ENCODE data around the gene COL18A1. TPM values are rescaled to one million over a fixed set of nuclear protein-coding genes. Genes with fewer than 3 reads are reported as not detected.

Gene COL18A1
- total RNA-seq, 1 donor from 2014 or later: 271 TPM

DNA sequence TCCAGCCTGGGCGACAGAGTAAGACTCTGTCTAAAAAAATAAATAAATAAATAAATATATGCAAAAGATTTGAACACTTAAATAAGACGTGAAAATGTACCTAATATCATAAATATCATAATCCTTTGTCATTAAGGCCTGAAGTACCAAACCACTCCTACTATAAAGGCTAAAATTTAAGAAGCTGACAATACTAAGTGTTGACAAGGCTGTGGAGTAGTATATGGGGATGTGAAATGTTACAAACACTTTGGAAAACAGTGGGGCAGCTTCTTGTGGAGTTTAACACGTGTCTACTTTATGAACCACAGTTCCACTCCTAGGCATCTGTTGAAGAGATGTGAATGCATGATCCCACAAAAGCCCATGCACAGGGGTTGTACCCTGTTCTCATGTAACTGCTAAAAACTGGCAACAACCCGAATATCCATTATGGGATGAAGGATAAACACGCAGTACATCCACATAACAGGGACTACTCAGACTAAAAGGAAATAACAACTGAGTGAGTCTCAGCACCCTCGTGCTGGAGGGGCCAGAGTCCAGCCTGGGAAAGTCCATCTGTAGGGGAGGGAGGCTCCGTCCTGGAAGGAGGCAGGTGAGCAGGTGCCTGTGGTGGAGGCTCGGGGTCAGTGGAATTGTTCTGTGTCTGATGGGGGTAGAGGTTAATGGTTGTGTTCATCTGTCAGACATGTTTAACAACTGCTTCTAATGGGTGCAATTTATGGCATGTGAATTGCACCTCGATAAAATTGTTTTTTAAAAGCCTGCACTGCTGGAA lies 143.9 kb downstream of the COL18A1 start:
- Mint-ChIP-seq H3K4me1 (ENCODE audit: low read depth) (peaks cover 13% of the 10 kb centered on the region), H3K27me3 (peaks cover 24% of the 10 kb centered on the region), H3K9me3 (ENCODE audit: low read depth) (peaks cover 8% of the 10 kb centered on the region), H3K4me3 (ENCODE audit: low read depth) (no peak overlapping the region), H3K27ac (peak overlapping the region; percentile 80), H3K36me3 (ENCODE audit: insufficient read depth) (no peaks in the 10 kb centered on the region)
- TF ChIP-seq, protein P1, sequence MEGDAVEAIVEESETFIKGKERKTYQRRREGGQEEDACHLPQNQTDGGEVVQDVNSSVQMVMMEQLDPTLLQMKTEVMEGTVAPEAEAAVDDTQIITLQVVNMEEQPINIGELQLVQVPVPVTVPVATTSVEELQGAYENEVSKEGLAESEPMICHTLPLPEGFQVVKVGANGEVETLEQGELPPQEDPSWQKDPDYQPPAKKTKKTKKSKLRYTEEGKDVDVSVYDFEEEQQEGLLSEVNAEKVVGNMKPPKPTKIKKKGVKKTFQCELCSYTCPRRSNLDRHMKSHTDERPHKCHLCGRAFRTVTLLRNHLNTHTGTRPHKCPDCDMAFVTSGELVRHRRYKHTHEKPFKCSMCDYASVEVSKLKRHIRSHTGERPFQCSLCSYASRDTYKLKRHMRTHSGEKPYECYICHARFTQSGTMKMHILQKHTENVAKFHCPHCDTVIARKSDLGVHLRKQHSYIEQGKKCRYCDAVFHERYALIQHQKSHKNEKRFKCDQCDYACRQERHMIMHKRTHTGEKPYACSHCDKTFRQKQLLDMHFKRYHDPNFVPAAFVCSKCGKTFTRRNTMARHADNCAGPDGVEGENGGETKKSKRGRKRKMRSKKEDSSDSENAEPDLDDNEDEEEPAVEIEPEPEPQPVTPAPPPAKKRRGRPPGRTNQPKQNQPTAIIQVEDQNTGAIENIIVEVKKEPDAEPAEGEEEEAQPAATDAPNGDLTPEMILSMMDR (IDR thresholded peaks at IDR 0.05; ENCODE audit: unreplicated experiment): no peak
- DNase-seq (ENCODE audit: low spot score, unreplicated experiment): no peak

DNA sequence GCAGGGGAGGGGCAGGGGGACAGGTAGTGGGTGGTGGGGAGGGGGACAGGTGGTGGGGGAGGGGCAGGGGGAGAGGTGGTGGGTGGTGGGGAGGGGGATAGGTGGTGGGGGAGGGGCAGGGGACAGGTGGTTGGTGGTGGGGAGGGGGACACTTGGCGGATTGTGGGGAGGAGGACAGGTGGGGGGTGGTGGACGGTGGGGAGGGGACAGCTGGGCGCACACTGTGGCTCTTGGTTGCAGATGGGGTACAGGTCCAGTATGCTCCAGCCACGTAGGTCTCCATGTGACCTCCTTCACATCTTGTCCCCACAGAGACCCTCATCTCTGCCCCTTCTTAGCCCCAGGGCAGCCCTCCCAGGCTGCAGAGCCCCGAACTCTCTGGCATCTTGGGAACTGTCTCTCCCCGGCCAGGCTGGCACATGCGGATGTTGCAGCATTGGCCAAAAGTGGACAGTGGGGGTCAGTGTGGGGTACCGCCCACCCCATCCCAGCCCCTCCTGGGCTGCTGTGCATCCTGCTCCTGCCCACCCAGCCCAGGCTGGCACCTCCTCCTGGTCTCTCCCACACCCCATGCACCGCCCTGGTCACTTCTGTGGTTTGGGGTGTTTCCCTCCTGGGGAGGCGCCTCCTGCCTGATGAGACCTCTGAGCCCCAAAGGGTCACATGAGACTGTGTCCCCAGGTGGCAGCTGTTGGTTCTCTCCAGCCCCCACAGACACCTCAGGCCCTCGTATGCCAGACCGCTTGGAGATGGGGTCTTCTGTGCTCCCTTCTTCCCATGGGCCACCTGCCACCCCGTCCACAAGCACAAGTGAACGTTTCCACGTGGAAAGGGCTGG lies 144.9 kb downstream of the COL18A1 start:
- peaks cover 16% of the 10 kb centered on the region for H3K4me1 Mint-ChIP-seq (ENCODE audit: low read depth)
- H3K27me3 Mint-ChIP-seq: peaks cover 27% of the 10 kb centered on the region
- TF ChIP-seq, protein P1 (IDR thresholded peaks at IDR 0.05; ENCODE audit: unreplicated experiment): no peak
- peaks cover 8% of the 10 kb centered on the region for H3K9me3 Mint-ChIP-seq (ENCODE audit: low read depth)
- DNase-seq (ENCODE audit: low spot score, unreplicated experiment): no peak
- no peak overlapping the region for H3K4me3 Mint-ChIP-seq (ENCODE audit: low read depth)
- no peak overlapping the region for H3K27ac Mint-ChIP-seq
- H3K36me3 Mint-ChIP-seq (ENCODE audit: insufficient read depth): no peaks in the 10 kb centered on the region

DNA sequence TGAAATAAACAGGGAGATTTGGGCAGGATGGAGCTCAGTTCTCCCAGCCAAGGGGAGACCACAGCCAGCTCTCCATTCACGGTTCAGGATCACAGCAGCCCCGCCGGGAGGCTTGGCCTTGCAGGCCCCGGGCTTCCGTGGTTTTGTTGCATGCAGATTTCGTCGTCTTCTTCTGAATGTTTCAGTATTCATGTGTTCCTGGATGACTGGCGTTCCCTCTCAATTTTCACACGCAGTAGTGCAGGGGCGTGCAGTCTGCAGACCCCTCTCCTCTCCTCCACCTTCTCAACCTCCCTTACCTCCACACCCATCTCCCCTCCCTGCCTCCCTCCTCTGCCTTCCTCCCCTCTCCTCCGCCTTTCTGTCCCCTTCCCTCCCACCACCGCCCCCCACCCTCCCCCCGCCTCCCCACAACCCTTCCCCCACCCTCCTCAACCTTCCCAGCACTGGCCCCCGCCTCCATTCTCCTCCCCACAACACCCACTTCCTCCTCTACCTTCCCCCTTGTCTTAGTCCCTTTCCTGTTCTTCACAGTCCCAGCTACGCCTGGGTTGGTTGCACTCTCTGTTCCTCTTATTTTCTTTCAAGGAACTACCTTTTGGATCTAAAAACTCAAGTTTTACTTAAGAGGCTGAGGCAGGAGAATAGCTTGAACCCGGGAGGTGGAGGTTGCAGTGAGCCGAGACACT lies 145.7 kb downstream of the COL18A1 start:
- TF ChIP-seq, protein P1 (IDR thresholded peaks at IDR 0.05; ENCODE audit: unreplicated experiment): no peak
- Mint-ChIP-seq H3K9me3 (ENCODE audit: low read depth) (peaks cover 8% of the 10 kb centered on the region), H3K27ac (no peak overlapping the region), H3K36me3 (ENCODE audit: insufficient read depth) (no peaks in the 10 kb centered on the region), H3K4me3 (ENCODE audit: low read depth) (no peak overlapping the region), H3K27me3 (peaks cover 23% of the 10 kb centered on the region), H3K4me1 (ENCODE audit: low read depth) (peaks cover 16% of the 10 kb centered on the region)
- DNase-seq (ENCODE audit: low spot score, unreplicated experiment): no peak

DNA sequence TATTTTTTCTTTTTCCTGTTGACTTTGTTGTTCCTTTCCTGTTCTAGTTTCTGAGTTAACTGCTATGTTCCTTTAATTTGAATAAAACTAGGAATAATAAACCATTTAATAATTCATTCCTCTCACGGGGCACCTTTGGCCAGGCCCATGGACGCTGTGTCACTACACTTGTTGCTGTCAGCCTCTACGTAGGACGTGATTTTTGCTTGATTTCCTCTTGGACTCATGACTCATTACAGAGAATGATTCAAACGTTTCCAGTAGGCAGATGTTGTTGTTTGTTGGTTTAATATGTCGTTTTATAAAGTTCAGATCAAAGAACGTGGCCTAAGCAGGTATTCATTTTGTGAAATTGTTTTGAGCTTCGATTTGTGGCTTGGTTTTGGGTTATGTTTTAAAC lies 146.4 kb downstream of the COL18A1 start:
- peaks cover 8% of the 10 kb centered on the region for H3K9me3 Mint-ChIP-seq (ENCODE audit: low read depth)
- no peak for DNase-seq (ENCODE audit: low spot score, unreplicated experiment)
- no peaks in the 10 kb centered on the region for H3K36me3 Mint-ChIP-seq (ENCODE audit: insufficient read depth)
- TF ChIP-seq, protein P1 (IDR thresholded peaks at IDR 0.05; ENCODE audit: unreplicated experiment): no peak
- peaks cover 16% of the 10 kb centered on the region for H3K4me1 Mint-ChIP-seq (ENCODE audit: low read depth)
- no peak overlapping the region for H3K4me3 Mint-ChIP-seq (ENCODE audit: low read depth)
- peaks cover 23% of the 10 kb centered on the region for H3K27me3 Mint-ChIP-seq
- H3K27ac Mint-ChIP-seq: no peak overlapping the region

Measured in progenitor cell of endocrine pancreas (in vitro differentiated cells).